Hepatocyte (in vitro differentiated cells): Measurements from ENCODE around the gene NOPCHAP1.

Experiments used
- EZH2 ChIP-seq: fragments of 200-600 bp; sonication (generic); IDR thresholded peaks from 2 replicates; pipeline ENCODE4 v1.6.1; 2016; ENCODE audit warnings: antibody characterized with exemption, mild to moderate bottlenecking, borderline replicate concordance
- EZH2phosphoT487 ChIP-seq: fragments of 200-600 bp; sonication (generic); IDR thresholded peaks from one replicate; pipeline ENCODE4 v1.6.1; 2018; ENCODE audit warnings: antibody characterized with exemption, mild to moderate bottlenecking, low read depth, moderate library complexity; ENCODE audit not compliant: unreplicated experiment, severe bottlenecking
- TF ChIP-seq, protein P1 (sequence below): fragments of 200-600 bp; sonication (generic); IDR thresholded peaks from 2 replicates; pipeline ENCODE4 v1.5.1; 2016; ENCODE audit warnings: antibody characterized with exemption, mild to moderate bottlenecking; ENCODE audit not compliant: poor library complexity

DNA sequence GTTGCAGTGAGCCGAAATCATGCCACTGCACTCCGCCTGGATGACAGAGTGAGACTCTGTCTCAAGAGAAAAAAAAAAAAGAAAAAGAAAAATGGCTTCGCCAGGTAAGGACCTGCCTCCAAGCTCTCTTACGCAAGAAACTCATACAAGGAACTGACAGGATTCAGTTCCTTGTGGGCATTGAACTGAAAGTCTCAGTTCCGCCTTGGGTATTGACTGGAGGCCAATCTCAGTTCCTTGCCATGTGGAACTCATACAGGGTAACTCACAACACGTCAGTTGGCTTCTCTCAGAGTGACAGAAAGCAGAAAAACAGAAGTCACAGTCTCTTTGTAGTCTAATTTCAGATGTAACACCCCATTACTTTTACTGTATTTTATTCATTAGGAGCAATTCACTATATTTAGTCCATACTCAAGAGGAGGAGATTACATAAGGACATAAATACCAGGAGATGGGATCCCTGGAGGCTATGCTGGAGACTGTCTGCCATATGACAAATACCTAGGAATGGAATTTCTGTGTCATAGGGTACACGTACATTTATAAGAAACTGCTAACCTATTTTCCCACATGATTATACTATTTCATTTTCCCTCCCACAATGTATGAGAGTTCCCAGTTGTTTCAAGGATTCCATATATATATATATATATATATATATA lies 11.4 kb upstream of the NOPCHAP1 start:
- TF ChIP-seq, protein P1, sequence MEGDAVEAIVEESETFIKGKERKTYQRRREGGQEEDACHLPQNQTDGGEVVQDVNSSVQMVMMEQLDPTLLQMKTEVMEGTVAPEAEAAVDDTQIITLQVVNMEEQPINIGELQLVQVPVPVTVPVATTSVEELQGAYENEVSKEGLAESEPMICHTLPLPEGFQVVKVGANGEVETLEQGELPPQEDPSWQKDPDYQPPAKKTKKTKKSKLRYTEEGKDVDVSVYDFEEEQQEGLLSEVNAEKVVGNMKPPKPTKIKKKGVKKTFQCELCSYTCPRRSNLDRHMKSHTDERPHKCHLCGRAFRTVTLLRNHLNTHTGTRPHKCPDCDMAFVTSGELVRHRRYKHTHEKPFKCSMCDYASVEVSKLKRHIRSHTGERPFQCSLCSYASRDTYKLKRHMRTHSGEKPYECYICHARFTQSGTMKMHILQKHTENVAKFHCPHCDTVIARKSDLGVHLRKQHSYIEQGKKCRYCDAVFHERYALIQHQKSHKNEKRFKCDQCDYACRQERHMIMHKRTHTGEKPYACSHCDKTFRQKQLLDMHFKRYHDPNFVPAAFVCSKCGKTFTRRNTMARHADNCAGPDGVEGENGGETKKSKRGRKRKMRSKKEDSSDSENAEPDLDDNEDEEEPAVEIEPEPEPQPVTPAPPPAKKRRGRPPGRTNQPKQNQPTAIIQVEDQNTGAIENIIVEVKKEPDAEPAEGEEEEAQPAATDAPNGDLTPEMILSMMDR: no peak
- TF ChIP-seq EZH2 (no peak), EZH2phosphoT487 (no peak)
